Nucleus accumbens (tissue), 56 donors: Measurements from ENCODE around the gene ABCC3.

ENCODE experiments used
- DNase-seq, 56 donors: peaks; one replicate each; lab custom pipeline; 2025; lab: John Stamatoyannopoulos, UW

The ABCC3 gene

GRCh38 chr17:50642071-50642721 is 7.5 kb downstream of the ABCC3 start:
- no peak for DNase-seq

- no peak for DNase-seq
Observed at GRCh38 chr17:50642722-50643656, 8.3 kb downstream of the ABCC3 start.

- no peak for DNase-seq
Observed at GRCh38 chr17:50645748-50646682, 11.3 kb downstream of the ABCC3 start.

- DNase-seq, result no peak
Observed at GRCh38 chr17:50647187-50647586, 12.5 kb downstream of the ABCC3 start.

- DNase-seq, result no peak
Observed at GRCh38 chr17:50649042-50649908, 14.6 kb downstream of the ABCC3 start.

- no peak for DNase-seq
Observed at GRCh38 chr17:50651661-50652060, 17.0 kb downstream of the ABCC3 start.

GRCh38 chr17:50653738-50654137 is 19.1 kb downstream of the ABCC3 start:
- no peak for DNase-seq

GRCh38 chr17:50656509-50656908 is 21.8 kb downstream of the ABCC3 start:
- DNase-seq, result no peak

- DNase-seq, result no peak
Observed at GRCh38 chr17:50657054-50657453, 22.4 kb downstream of the ABCC3 start.

- no peak for DNase-seq
Observed at GRCh38 chr17:50657627-50658026, 22.9 kb downstream of the ABCC3 start.

GRCh38 chr17:50658616-50659015 is 23.9 kb downstream of the ABCC3 start:
- no peak for DNase-seq

- DNase-seq, result no peak
Observed at GRCh38 chr17:50659179-50659578, 24.5 kb downstream of the ABCC3 start.

- no peak for DNase-seq
Observed at GRCh38 chr17:50660042-50660886, 25.6 kb downstream of the ABCC3 start.

GRCh38 chr17:50660887-50661345 is 26.2 kb downstream of the ABCC3 start:
- no peak for DNase-seq

- no peak for DNase-seq
Observed at GRCh38 chr17:50661348-50661747, 26.7 kb downstream of the ABCC3 start.

- peak in 5 of 56 donors; percentile 3 to 45 (median 7) for DNase-seq
Observed at GRCh38 chr17:50661795-50662391, 27.2 kb downstream of the ABCC3 start.

- DNase-seq, result no peak
Observed at GRCh38 chr17:50662632-50663225, 28.0 kb downstream of the ABCC3 start.
